Measurements from ENCODE around the gene THRB.
"Not testable (repeated sequence)": the region's sequence is repeated elsewhere in the genome, so short reads cannot be mapped to it uniquely, and the experiment has no call there.

The THRB gene

GRCh38 chr3:24136624-24137310, 357.9 kb downstream of the THRB start:
- DNase-seq, result no peak

DNA sequence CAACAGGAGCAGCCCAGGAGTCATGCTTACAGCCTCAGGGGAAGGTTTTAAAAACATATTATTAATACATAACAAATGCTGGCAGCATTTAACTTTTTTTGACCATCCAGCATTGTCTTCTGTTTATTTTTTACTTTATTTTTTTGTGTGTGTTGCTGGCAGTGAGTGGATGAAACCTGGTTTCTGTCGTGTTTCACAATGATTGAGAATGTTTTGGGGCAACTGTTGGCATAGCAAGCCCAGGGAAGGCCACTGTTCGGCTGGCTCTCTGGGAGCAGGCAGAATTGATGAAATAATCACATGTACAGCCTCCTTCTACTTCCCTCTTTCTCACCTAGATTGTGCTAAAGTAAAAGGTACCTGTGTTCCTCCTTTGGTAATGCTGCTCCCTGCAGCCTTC, 359.4 kb downstream of the THRB start:
- DNase-seq, result no peak

DNA sequence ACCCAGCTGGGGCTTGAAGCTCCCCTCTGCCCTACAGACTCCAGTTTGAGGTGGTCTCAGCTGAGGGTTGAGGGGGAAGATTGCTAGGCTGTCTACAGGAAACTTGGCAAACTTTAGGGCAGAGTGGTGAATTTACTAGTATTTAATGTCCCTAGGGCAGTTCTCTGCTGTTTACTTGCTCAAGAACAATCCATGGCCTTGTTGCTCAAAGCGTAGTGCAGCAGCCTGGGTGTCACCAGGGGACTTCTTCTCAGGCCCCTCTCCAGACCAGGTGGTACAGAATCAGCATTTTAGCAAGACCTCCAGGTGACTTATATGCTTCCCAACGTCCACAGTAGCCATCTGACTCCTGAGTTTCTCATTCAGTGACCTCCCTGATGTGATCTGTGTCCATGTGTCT, 360.7 kb downstream of the THRB start:
- DNase-seq, result no peak

DNA sequence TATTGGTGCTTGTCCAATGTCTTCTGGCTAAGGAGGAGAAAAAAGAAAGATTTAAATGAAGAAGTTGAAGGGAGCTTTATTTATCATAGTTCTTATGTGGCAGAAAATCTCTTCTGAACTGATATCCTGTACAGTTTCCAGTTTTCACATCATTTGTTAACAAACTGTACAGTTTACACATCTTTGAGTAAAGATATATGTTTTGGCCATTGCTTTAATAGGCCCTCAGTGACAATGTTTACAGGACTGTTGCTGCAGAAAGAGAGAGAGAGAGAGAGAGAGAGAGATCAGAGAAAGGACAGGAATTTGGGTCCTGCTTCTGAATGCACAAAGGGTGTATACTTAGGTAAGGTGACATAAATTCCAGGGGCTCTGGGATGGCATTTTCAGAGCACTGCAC, 361.2 kb downstream of the THRB start:
- no peak for DNase-seq

- DNase-seq, result no peak
These were observed 365.1 kb downstream of the THRB start for GRCh38 chr3:24129549-24129948.

DNA sequence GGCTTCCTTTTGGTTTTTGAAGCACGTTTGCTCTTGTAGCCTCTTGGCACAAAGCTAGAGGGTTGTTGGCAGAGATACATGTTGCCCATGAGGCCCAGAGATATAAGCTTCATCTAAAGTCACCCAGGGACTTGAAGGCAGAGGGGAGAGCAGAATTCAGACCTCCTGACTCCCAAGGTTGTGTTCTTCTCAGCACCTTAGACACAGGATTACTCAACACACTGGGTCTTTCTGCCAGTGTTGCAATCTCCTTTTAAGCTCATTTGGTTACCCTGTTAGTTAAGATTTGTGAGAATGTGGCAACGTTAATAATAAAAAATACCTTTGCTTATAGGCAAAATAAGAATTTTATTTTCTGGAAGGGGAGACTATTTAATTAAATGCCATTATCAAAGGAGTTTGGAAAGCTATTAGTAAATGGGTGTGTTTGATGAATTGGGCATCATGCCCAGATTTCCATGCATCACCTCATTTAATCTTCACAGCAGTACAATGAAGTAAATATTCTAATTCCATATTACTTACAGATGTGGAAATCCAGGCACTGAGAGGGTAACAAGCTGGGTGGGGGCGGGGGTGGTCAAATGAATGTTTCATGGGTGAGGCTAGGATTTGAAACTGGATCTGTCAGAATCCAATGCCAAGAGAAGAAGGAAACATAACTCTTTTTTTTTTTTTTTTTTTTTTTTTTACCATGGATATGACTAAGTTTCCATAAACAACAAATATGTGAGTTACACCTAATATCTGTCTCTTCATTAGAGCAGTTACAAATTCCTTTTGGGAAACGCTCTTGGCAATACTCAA, 366.2 kb downstream of the THRB start:
- DNase-seq, result no peak

GRCh38 chr3:24123596-24123995, 371.1 kb downstream of the THRB start:
- no peak for DNase-seq

DNA sequence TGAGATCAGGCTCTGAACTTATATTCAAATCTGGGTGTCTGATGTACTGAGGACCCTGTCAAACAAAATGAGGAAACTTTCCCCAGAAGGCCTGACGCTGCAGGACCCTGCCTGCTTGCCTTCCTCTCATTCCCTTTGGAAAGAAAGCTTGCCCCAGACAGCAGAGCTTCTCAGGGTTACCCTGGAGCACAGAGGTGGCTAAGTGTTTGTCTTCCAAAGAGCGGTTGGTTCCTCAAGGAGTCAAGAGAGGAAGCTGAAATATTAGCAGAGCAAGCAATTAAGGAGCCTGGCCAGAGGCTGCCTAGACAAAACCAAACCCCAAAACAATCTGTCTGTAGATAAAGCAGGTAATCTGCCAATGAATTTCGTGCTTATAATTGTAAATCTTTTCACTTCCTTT, 374.2 kb downstream of the THRB start:
- no peak for DNase-seq

- DNase-seq, result no peak
These were observed 375.3 kb downstream of the THRB start for GRCh38 chr3:24119321-24119751.

GRCh38 chr3:24117508-24117907, 377.1 kb downstream of the THRB start:
- DNase-seq, result no peak

- DNase-seq, result no peak
These were observed 382.9 kb downstream of the THRB start for GRCh38 chr3:24111711-24112110.

DNA sequence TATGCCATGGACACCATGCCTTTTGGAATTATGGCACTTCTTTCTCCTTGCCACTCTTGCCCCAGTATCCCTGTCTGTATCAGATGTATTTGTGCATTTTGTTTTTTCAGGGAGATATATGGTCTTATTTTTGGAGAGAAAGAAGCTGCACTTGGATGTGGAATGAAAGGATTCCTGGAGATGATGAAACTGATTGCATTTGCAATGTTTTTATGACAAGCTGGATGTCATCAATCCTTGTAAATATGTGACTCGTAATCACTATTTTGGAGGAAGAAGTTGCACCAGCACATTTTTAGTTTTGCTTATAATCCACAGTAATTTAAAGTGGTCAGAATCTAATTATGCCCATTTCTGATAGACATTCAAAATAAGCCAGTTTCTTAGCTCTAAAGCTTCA, 384.6 kb downstream of the THRB start:
- no peak for DNase-seq

DNA sequence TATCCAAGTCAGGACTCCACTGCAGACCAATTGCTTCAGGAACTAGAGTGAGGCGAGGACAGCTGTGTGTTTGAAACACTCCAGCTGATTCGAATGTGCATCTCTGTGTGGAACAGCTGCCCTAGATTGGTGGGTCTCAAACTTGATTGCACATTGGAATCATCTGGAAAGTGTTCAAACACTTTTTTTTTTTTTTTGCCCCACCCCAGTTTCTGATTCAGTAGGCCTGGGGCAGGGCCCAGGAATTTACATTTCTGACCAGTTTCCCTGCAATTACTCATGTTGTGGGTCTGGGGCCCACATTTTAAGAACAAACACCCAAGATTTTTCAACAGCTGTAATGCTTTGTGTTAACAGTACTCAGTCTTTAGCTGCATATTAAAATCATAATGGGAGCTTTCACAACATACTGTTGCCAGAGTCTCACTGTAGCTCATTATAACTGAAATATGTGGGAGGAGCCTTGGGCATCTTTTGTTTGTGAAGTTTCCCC, 392.9 kb downstream of the THRB start:
- DNase-seq, result no peak

GRCh38 chr3:24100696-24101402, 393.8 kb downstream of the THRB start:
- DNase-seq, result no peak

GRCh38 chr3:24096695-24097290, 397.9 kb downstream of the THRB start:
- DNase-seq, result no peak

DNA sequence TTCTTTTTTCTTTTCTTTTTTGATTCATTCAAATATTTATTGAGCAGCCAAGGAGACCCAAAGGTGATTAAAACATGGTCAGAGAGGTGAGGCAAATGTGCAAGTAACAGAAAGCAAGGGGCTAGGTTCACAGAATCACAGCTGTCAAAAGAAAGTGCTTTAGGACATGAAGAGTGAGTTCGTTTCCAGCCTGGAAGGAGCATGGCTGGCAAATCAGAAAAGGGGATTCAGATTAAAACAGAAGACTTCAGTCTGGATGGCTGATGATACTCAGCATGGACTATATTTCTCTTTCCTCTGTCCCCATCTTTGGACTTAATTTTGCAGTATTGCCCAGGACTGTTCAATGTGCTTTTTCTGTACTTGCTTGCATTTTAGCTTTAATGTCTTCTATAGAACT, 398.4 kb downstream of the THRB start:
- no peak for DNase-seq

DNA sequence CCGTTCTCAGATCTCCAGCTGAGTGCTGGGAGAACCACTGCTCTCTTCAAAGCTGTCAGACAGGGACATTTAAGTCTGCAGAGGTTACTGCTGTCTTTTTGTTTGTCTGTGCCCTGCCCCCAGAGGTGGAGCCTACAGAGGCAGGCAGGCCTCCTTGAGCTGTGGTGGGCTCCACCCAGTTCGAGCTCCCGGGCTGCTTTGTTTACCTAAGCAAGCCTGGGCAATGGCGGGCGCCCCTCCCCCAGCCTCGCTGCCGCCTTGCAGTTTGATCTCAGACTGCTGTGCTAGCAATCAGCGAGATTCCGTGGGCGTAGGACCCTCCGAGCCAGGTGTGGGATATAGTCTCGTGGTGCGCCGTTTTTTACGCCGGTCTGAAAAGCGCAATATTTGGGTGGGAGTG, 399.8 kb downstream of the THRB start:
- DNase-seq, result not testable (repeated sequence)

DNA sequence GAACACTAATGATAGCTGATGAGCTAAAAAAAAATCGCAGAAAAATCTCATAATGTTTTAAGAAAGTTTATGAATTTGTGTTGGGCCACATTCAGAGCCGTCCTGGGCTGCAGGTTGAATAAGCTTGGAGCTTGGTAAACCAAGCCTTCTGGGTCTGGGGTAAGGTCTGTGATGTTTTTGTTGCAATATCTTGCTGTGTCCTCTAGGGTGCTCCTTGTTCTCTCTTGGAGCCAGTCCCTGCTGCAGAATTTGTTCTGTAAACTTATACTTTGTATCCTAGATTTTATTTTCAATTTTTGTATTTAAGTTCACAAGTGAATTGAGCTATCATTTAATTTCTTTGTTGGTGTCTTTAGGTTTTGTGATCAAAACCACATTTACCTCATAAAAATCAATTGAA, 405.9 kb downstream of the THRB start:
- DNase-seq, result no peak

DNA sequence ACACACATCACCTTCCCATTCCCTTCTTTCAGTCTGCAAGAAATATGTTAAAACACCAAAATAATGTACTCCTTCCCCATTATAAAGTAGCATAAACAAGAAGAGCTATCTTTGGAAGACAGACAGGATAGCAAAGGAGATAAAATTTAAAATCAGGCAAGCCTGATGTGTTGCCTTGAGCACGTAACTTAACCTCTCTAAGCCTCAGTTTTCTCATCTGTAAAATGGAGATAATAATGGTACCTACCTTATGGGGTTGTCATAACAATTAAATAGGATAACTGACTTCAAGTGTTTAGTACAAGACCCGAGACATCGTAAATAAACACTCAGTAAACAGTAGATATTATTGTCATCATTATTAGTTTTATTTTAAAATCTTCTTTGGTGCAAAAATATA, 407.2 kb downstream of the THRB start:
- DNase-seq, result no peak

- DNase-seq, result no peak
These were observed 407.8 kb downstream of the THRB start for GRCh38 chr3:24086617-24087404.

DNA sequence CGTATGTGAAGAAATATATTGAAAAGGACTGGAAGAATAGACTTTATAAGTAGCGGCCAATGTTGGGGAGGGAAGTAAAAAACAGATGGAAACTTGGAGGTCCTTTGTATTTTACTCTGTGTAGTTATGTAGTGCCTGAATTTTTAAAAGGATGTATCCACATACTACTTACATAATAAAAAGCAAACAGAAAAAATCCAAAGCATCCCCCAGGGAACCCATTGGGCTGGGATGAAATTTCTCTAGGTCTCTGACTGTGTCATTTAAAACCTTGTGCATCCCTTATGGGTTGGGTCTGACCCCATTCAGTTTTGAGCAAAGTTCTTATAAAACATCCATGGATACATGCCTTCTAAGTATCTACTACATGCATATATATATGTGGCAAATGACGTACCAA, 408.4 kb downstream of the THRB start:
- DNase-seq, result no peak

GRCh38 chr3:24072193-24072592, 422.5 kb downstream of the THRB start:
- no peak for DNase-seq
